ENCODE measurements around the gene FBL.
"Not testable (repeated sequence)": the region's sequence is repeated elsewhere in the genome, so short reads cannot be mapped to it uniquely, and the experiment has no call there.

- TF ChIP-seq CTCF (IDR thresholded peaks at IDR 0.05; ENCODE audit: low read depth, low read length, poor library complexity, severe bottlenecking); EZH2phosphoT487 (IDR thresholded peaks at IDR 0.05; ENCODE audit: borderline replicate concordance, low read length): not testable (repeated sequence)
Observed at GRCh38 chr19:39894236-39894606, 48.0 kb upstream of the FBL start.
